ENCODE data around the gene L3MBTL3.

DNA sequence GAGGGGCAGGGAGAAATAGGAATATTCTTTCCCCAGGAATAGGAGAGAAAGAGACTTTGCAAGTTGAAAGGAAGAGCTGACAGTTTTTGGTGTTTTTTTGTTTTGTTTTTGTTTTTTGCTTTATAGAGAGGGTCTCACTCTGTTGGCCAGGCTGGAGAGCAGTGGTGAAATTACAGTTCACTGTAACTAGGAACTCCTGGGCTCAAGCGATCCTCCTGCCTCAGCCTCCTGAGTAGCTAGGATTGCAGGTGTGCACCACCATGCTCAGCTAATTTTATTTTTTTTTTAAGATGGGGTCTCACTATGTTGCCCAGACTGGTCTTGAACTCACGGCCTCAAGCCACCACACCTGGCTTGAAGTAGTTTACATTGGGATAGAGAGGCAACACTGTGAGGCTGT, 8.0 kb upstream of the L3MBTL3 start:
- TF ChIP-seq, protein P1, sequence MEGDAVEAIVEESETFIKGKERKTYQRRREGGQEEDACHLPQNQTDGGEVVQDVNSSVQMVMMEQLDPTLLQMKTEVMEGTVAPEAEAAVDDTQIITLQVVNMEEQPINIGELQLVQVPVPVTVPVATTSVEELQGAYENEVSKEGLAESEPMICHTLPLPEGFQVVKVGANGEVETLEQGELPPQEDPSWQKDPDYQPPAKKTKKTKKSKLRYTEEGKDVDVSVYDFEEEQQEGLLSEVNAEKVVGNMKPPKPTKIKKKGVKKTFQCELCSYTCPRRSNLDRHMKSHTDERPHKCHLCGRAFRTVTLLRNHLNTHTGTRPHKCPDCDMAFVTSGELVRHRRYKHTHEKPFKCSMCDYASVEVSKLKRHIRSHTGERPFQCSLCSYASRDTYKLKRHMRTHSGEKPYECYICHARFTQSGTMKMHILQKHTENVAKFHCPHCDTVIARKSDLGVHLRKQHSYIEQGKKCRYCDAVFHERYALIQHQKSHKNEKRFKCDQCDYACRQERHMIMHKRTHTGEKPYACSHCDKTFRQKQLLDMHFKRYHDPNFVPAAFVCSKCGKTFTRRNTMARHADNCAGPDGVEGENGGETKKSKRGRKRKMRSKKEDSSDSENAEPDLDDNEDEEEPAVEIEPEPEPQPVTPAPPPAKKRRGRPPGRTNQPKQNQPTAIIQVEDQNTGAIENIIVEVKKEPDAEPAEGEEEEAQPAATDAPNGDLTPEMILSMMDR (IDR thresholded peaks at IDR 0.05 in 4 of 5, conservative IDR thresholded peaks at IDR 0.05 in 1 of 5): no peak
- no peak for TF ChIP-seq POLR2A (IDR thresholded peaks at IDR 0.05)
